ENCODE results near the gene CYRIA.

DNA sequence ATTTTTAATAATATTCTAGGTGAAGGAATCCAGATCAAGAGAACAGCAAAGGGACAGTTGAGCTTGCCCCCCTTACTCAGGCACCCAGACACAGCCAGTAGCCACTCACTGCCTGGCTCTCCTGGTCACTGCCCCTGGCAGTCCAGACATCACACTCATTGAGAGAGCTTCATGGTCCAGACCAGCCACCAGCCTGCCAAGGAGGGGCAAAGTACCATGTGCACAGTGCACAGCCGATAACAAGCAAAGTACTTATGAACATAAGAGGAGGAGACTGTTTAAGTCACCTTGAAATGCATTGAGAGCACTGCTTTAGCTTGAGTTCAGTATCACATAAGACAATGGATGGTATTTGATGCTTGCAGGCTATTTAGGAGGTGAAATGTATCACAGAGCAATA is 21.6 kb upstream of the CYRIA start:
- TF ChIP-seq, protein P1, sequence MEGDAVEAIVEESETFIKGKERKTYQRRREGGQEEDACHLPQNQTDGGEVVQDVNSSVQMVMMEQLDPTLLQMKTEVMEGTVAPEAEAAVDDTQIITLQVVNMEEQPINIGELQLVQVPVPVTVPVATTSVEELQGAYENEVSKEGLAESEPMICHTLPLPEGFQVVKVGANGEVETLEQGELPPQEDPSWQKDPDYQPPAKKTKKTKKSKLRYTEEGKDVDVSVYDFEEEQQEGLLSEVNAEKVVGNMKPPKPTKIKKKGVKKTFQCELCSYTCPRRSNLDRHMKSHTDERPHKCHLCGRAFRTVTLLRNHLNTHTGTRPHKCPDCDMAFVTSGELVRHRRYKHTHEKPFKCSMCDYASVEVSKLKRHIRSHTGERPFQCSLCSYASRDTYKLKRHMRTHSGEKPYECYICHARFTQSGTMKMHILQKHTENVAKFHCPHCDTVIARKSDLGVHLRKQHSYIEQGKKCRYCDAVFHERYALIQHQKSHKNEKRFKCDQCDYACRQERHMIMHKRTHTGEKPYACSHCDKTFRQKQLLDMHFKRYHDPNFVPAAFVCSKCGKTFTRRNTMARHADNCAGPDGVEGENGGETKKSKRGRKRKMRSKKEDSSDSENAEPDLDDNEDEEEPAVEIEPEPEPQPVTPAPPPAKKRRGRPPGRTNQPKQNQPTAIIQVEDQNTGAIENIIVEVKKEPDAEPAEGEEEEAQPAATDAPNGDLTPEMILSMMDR (IDR thresholded peaks at IDR 0.05): no peak
- no peak for TF ChIP-seq POLR2A (IDR thresholded peaks at IDR 0.05)

Data from heart left ventricle (tissue), 13 donors.